Colonic mucosa (tissue), 4 donors: ENCODE results near the gene UBL4A. TPM values are rescaled to one million over a fixed set of nuclear protein-coding genes. Genes with fewer than 3 reads are reported as not detected.

ENCODE experiments used
- DNase-seq: peaks from one replicate; pipeline ENCODE4 v3.0.0-alpha.2; 2020
- H3K27ac ChIP-seq: fragments of 200-600 bp; one replicate; pipeline ENCODE4 v1.8.0; 2021
- H3K27me3 ChIP-seq: fragments of 200-600 bp; one replicate; pipeline ENCODE4 v1.8.0; 2021
- H3K36me3 ChIP-seq: fragments of 200-600 bp; one replicate; pipeline ENCODE4 v1.8.0; 2021
- H3K4me1 ChIP-seq: fragments of 200-600 bp; one replicate; pipeline ENCODE4 v1.8.0; 2021; ENCODE audit warnings: mild to moderate bottlenecking
- H3K4me3 ChIP-seq: fragments of 200-600 bp; one replicate; pipeline ENCODE4 v1.8.0; 2021
- H3K9ac ChIP-seq, 2 donors: one replicate each; pipeline ENCODE4 v1.7.0; 2013; ENCODE audit warnings: control low read depth in 2 of 2, low read depth in 2 of 2, low read length in 2 of 2
- H3K9me3 ChIP-seq: fragments of 200-600 bp; one replicate; pipeline ENCODE4 v1.8.0; 2021
- intact Hi-C: fragments of 100-400 bp; cut with DNase I; formaldehyde crosslinking; loops from one replicate; pipeline ENCODE4 v1.14.1; 2022
- total RNA-seq, 2 donors: library from RNA; stranded (reverse); fragmentation: NEBNext Ultra II Directional in 1 of 2; extraction: Animal tissue kit (Norgen Biotek cat#: 25700) in 1 of 2; gene quantifications; one replicate each; pipeline ENCODE4 v1.2.1, GENCODE V29; 2021
- TF ChIP-seq, protein P1 (sequence below): fragments of 200-600 bp; IDR thresholded peaks from one replicate; pipeline ENCODE4 v1.8.0; 2022; ENCODE audit warnings: antibody characterized with exemption, mild to moderate bottlenecking
- donor health status: healthy.
- donor health status: DM: no; HTN: no; CAD: no.
- donor health status: DM: no; HTN: no; CAD: no.

The UBL4A gene
- total RNA-seq, 2 donors from 2014 or later: 24.7 to 40.9 TPM

DNA sequence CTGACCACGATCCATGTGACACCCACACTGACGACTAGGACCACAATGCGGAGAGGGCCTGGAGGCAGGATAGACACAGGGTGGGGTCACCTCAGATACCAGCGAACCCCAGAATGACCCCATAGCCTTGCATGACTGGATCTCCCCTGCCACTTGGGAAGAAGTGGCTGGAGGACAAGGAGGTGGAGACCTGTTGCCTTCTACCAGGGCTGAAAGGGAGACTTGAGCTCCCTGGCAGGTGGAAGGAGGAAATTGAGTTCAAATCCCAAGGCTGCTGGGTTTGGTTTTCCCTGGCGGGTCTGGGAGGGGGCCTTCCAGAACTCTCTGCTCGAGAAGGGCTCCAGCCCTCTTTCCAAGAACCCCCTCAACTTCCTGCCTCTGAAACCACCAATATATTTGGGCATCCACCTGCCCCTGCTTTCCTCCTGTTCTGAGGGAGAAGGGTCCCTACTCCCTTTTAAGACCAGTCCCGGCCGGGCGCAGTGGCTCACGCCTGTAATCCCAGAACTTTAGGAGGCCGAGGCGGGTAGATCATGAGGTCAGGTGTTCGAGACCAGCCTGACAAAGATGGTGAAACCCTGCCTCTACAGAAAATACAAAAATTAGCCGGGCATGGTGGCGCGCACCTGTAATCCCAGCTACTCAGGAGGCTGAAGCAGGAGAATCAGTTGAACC is 26.6 kb upstream of the UBL4A start:
- no peaks in the 10 kb centered on the region for H3K4me1 ChIP-seq
- no peak for DNase-seq
- TF ChIP-seq, protein P1, sequence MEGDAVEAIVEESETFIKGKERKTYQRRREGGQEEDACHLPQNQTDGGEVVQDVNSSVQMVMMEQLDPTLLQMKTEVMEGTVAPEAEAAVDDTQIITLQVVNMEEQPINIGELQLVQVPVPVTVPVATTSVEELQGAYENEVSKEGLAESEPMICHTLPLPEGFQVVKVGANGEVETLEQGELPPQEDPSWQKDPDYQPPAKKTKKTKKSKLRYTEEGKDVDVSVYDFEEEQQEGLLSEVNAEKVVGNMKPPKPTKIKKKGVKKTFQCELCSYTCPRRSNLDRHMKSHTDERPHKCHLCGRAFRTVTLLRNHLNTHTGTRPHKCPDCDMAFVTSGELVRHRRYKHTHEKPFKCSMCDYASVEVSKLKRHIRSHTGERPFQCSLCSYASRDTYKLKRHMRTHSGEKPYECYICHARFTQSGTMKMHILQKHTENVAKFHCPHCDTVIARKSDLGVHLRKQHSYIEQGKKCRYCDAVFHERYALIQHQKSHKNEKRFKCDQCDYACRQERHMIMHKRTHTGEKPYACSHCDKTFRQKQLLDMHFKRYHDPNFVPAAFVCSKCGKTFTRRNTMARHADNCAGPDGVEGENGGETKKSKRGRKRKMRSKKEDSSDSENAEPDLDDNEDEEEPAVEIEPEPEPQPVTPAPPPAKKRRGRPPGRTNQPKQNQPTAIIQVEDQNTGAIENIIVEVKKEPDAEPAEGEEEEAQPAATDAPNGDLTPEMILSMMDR: no peak
- no peaks in the 10 kb centered on the region for H3K36me3 ChIP-seq
- H3K27ac ChIP-seq: no peak overlapping the region
- intact Hi-C loops: no loop called here
- H3K9ac ChIP-seq: no peak overlapping the region
- H3K9me3 ChIP-seq: no peaks in the 10 kb centered on the region
- H3K27me3 ChIP-seq: no peaks in the 10 kb centered on the region
- H3K4me3 ChIP-seq: no peak overlapping the region

- Histone ChIP-seq H3K27ac (no peak overlapping the region), H3K27me3 (no peaks in the 10 kb centered on the region), H3K4me1 (no peaks in the 10 kb centered on the region), H3K9ac (no peak overlapping the region), H3K9me3 (no peaks in the 10 kb centered on the region), H3K4me3 (no peak overlapping the region), H3K36me3 (no peaks in the 10 kb centered on the region)
- no peak for DNase-seq
- intact Hi-C loops: no loop called here
- TF ChIP-seq, protein P1: no peak
Measured at GRCh38 chrX:154511761-154512160, 25.3 kb upstream of the UBL4A start.

- intact Hi-C loops: no loop called here
- no peaks in the 10 kb centered on the region for H3K4me1 ChIP-seq
- no peak overlapping the region for H3K27ac ChIP-seq
- DNase-seq: no peak
- no peaks in the 10 kb centered on the region for H3K9me3 ChIP-seq
- no peaks in the 10 kb centered on the region for H3K27me3 ChIP-seq
- H3K9ac ChIP-seq: no peak overlapping the region
- TF ChIP-seq, protein P1: no peak
- H3K36me3 ChIP-seq: no peaks in the 10 kb centered on the region
- no peak overlapping the region for H3K4me3 ChIP-seq
Measured at GRCh38 chrX:154509455-154509854, 23.0 kb upstream of the UBL4A start.

DNA sequence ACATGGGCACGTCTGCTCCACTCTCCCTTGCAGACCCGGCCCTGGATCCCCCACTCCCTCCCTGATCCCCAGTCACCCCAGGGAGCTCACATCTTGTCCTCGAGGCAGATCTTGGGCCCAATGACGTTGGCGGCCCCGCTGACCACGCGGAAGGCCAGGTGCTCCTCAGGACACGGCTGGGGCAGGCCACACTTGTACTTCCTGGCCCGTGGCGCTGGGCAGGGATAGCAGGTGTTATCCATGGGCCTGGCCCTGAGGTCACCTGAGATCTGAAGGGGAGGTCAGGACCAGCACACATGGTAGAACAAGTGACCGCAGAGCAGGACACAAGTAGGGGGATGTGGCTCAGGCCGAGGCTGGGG is 21.9 kb upstream of the UBL4A start:
- TF ChIP-seq, protein P1: no peak
- no peak overlapping the region for H3K4me3 ChIP-seq
- no peaks in the 10 kb centered on the region for H3K4me1 ChIP-seq
- intact Hi-C loops: no loop called here
- H3K9ac ChIP-seq: no peak overlapping the region
- no peak overlapping the region for H3K27ac ChIP-seq
- H3K27me3 ChIP-seq: no peaks in the 10 kb centered on the region
- no peaks in the 10 kb centered on the region for H3K36me3 ChIP-seq
- no peaks in the 10 kb centered on the region for H3K9me3 ChIP-seq
- no peak for DNase-seq

DNA sequence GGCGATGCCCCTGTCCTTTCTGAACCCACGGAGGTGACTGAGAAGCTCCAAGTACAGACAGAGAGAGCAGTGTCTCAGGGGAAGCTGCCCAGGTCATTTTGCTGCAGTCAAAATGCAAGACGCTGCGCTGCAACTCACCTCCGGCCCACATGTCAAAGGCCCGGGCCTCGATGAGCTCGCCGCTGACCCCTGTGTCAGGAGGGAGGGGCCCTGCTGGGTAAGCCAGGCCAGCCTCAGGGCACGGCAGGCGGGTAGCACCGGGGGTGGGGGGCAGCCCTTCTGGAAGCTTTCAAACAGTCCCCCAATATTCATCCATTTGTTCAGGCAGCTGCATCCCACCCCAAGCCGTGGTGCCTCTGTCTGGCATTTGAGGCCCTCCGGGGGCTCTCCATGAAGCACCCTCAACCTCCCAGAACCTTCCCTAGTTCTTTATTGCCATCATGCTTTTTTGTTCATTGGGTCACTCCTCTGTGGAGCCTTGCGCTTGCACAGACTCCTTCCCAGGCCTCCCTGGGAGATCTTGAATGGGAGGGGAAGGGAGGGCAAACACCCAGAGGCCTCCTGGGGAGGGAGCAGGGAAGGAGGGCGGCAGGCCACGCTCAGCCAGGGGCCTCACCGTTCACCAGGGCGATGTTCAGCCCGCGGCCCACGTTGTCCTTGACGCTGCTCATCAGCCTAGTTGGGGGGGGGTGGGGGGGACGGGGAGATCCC is 21.4 kb upstream of the UBL4A start:
- Histone ChIP-seq H3K4me3 (no peak overlapping the region), H3K9ac (no peak overlapping the region), H3K27ac (no peak overlapping the region), H3K9me3 (no peaks in the 10 kb centered on the region), H3K36me3 (no peaks in the 10 kb centered on the region), H3K27me3 (no peaks in the 10 kb centered on the region), H3K4me1 (no peaks in the 10 kb centered on the region)
- TF ChIP-seq, protein P1: no peak
- intact Hi-C loops: no loop called here
- DNase-seq: no peak
